ENCODE results near the gene EMX1.

EMX1 gene

DNA sequence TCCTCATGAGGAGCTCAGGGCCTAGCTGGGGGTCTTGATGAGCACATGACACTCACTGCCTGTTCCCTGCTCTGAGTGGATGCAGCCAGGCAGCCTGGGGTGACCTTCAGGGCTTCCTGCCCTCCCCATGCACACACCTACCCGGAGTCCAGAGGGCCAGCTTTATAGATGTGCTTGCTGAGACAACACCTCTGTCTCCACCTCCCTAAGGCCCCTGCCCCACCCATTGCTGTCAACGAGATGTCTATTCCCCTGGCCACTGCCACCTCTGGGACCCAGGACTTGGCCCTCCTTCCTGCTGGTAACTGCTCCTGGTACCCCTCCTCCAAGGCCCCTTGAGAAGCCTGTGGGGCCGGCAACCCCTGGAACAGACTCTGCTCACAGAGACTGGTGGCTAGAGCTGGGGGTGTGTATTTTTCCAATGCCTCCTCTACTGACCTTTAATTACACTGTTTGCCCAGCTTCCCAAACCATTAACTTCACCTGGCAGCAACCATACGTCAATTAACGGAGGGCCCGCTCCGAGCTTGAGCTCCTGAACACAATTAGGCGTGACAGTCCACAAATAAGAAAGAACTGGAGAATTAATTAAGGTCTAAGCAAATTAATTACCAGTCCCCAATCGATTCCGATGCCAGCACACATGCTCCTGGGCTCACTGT lies 66.3 kb downstream of the EMX1 start:
- DNase-seq: no peak

DNA sequence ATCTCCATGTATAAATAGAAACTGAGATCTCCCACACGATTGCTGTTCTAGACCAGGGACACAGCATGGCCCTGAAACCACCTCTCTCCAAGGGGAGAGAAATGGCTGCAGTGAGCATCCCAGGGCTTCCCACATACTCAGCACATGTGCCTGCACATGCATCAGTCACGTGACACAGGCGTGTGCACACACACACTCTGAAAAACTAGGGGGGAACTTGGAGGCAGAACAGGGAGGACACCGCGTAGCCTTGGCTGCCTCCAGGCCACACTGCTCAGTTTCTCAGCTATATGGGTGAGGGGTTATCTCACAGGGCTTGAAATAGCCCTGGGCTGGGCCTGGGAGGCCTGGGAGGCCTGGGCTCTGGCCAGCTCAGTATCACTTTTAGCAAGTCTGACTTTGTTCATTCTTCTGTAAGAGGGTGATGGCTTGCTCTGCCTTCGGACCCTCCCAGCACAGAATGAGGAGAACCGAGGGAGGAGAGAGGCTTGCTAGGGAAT lies 66.9 kb downstream of the EMX1 start:
- DNase-seq: no peak

All from NCI-H82 (cell line).